Pancreas (tissue), 10 donors: ENCODE results near the gene NUDT15. TPM values are rescaled to one million over a fixed set of nuclear protein-coding genes. Genes with fewer than 3 reads are reported as not detected.
"Not testable (repeated sequence)": the region's sequence is repeated elsewhere in the genome, so short reads cannot be mapped to it uniquely, and the experiment has no call there.

Experiments used
- ATAC-seq, 4 donors: fragments of 200-7000 bp; cut with Tn5 transposase; one replicate each; pipeline versions ENCODE4 v1.8.0 to v1.9.1; 2020; ENCODE audit warnings: mild to moderate bottlenecking in 4 of 4, moderate library complexity in 4 of 4
- DNase-seq, 6 donors: peaks; one replicate each; pipeline ENCODE4 v3.0.0-alpha.2; 2020
- FAIRE-seq: peaks from 2 replicates; lab custom pipeline; 2012; peaks lifted over from hg19 to GRCh38; lab: Jason Lieb, UNC
- H3K27ac ChIP-seq, 4 donors: fragments of 200-600 bp; sonication (generic); 1 replicate in 3 of 4; 2 replicates in 1 of 4; pipeline versions ENCODE4 v1.5.0 to v1.8.0; 2020
- H3K27me3 ChIP-seq, 4 donors: fragments of 200-600 bp; one replicate each; pipeline ENCODE4 v1.8.0; 2021
- H3K36me3 ChIP-seq, 3 donors: fragments of 200-600 bp; sonication (generic) in 1 of 3; one replicate each; pipeline versions ENCODE4 v1.5.0 to v1.8.0; 2020 to 2021
- H3K4me1 ChIP-seq, 3 donors: fragments of 200-600 bp; one replicate each; pipeline ENCODE4 v1.8.0; 2021
- H3K4me3 ChIP-seq, 4 donors: fragments of 200-600 bp; sonication (generic) in 2 of 4; one replicate each; pipeline versions ENCODE4 v1.5.0 to v1.8.0; 2020 to 2021
- H3K9me3 ChIP-seq, 4 donors: fragments of 200-600 bp; one replicate each; pipeline ENCODE4 v1.8.0; 2021
- CTCF ChIP-seq, 4 donors: fragments of 200-600 bp; sonication (generic) in 3 of 4; IDR thresholded peaks; one replicate each; pipeline versions ENCODE4 v1.5.0 to v1.8.0; 2021; ENCODE audit warnings: antibody characterized with exemption in 4 of 4
- WGBS, 2 donors: extraction: QIAGEN DNeasy Blood & Tissue Kit; methylation state at CpG; one replicate each; pipeline ENCODE4 v1.1.7; 2013; 5-methylcytosine and 5-hydroxymethylcytosine counted together
- intact Hi-C, 3 donors: fragments of 100-400 bp; cut with DNase I; formaldehyde crosslinking; loops; one replicate each; pipeline versions ENCODE4 v1.11.1 to v1.14.2; 2022
- polyA plus RNA-seq, 2 donors: library from polyadenylated mRNA; stranded (reverse); fragments of 200-250 nt; gene quantifications; one replicate each; pipeline ENCODE4 v1.2.3, GENCODE V29; 2013
- total RNA-seq, 6 donors: library from RNA; stranded (reverse); fragmentation: NEBNext Ultra II Directional in 4 of 6; extraction: Animal tissue kit (Norgen Biotek cat#: 25700) in 4 of 6; gene quantifications; one replicate each; pipeline versions ENCODE4 v1.2.1 to v1.2.4, GENCODE V29; 2021 to 2023
- donor health status: healthy with polysubstance abuse.
- donor health status: DM: no; HTN: no; CAD: no; lungs with moderate emphysema.
- donor health status: DM: no; HTN: no; CAD: no.
- donor health status: control.
- donor health status: control.
- donor health status: Bipolar disorder and iron deficiency.
- donor health status: DM: yes; HTN: yes; CAD: no.
- donor health status: DM: no; HTN: no; CAD: no.
- donor health status: DM: no; HTN: no; CAD: no.
- donor health status: DM: yes; HTN: yes; CAD: no.

Gene NUDT15
- total and polyA plus RNA-seq, 8 donors, result 3.3 to 7.3 (median 5.6) TPM

- Histone ChIP-seq H3K27me3 (no peaks in the 10 kb centered on the region), H3K4me1 (peaks cover 0 to 7% (median 5%) of the 10 kb centered on the region in 3 donors), H3K27ac (no peak overlapping the region), H3K4me3 (no peak overlapping the region), H3K36me3 (no peaks in the 10 kb centered on the region), H3K9me3 (no peaks in the 10 kb centered on the region)
- intact Hi-C loops, result no loop called here
- DNase-seq, result no peak
- ATAC-seq, result no peak
- TF ChIP-seq CTCF (IDR thresholded peaks at IDR 0.05), result no peak
- WGBS, 2 donors, result 81 to 90% methylated on average over 2 of the region's 2 CpGs
- no peak for FAIRE-seq
Measured at GRCh38 chr13:47997384-47997783, 40.1 kb upstream of the NUDT15 start.

- no peak for FAIRE-seq
- Histone ChIP-seq H3K36me3 (no peaks in the 10 kb centered on the region), H3K27me3 (no peaks in the 10 kb centered on the region), H3K4me1 (peaks cover 0 to 7% (median 5%) of the 10 kb centered on the region in 3 donors), H3K9me3 (no peaks in the 10 kb centered on the region), H3K4me3 (peak overlapping the region in 3 of 4 donors; percentile 86 to 97 (median 90)), H3K27ac (no peak overlapping the region)
- WGBS, 2 donors, result 21 to 29% methylated on average over 5 of the region's 5 CpGs
- no peak for TF ChIP-seq CTCF (IDR thresholded peaks at IDR 0.05)
- no peak for DNase-seq
- ATAC-seq, result no peak
- intact Hi-C loops, result no loop called here
Measured at GRCh38 chr13:47999973-48000372, 37.6 kb upstream of the NUDT15 start.

GRCh38 chr13:48000559-48001113 lies 36.9 kb upstream of the NUDT15 start:
- Histone ChIP-seq H3K4me3 (peak overlapping the region; percentile 86 to 97 (median 92)), H3K4me1 (peaks cover 0 to 7% (median 5%) of the 10 kb centered on the region in 3 donors), H3K9me3 (no peaks in the 10 kb centered on the region), H3K27ac (peak overlapping the region; percentile 38 to 60 (median 48)), H3K27me3 (no peaks in the 10 kb centered on the region), H3K36me3 (no peaks in the 10 kb centered on the region)
- TF ChIP-seq CTCF (IDR thresholded peaks at IDR 0.05), result no peak
- no peak for FAIRE-seq
- intact Hi-C loops, result no loop called here
- WGBS, 2 donors, result 0 to 1% methylated on average over 20 to 25 of the region's 25 CpGs
- peak; percentile 61 to 71 (median 64) for ATAC-seq
- DNase-seq, result peak in 3 of 6 donors; percentile 49 to 75 (median 67)

GRCh38 chr13:48001114-48001881 lies 36.2 kb upstream of the NUDT15 start, which contains the start of gene SUCLA2:
Gene SUCLA2 (minus strand): TSS chr13:48001273. CDS start chr13:48001269, 4 bp downstream.
- TF ChIP-seq CTCF (IDR thresholded peaks at IDR 0.05), result no peak
- Histone ChIP-seq H3K27me3 (no peaks in the 10 kb centered on the region), H3K4me1 (peaks cover 0 to 7% (median 5%) of the 10 kb centered on the region in 3 donors), H3K27ac (peak within 1 kb of the TSS; percentile 38 to 60 (median 48)), H3K4me3 (peak within 1 kb of the TSS; percentile 86 to 97 (median 92)), H3K9me3 (no peaks in the 10 kb centered on the region), H3K36me3 (no peaks in the 10 kb centered on the region)
- FAIRE-seq (no peak), ATAC-seq (peak; percentile 100), DNase-seq (peak; percentile 85 to 97 (median 92))
- 7% methylated on average over 42 to 52 of the region's 52 CpGs for WGBS, 2 donors
- intact Hi-C loops, result no loop called here

GRCh38 chr13:48001999-48002398 lies 35.5 kb upstream of the NUDT15 start:
- H3K36me3 ChIP-seq, H3K27me3 ChIP-seq, ATAC-seq, H3K4me1 ChIP-seq, H3K27ac ChIP-seq, H3K9me3 ChIP-seq, intact Hi-C loops, H3K4me3 ChIP-seq, FAIRE-seq: not testable (repeated sequence)
- peak in 1 of 6 donors; percentile 13 for DNase-seq
- WGBS, 2 donors, result 60 to 69% methylated on average over 5 of the region's 5 CpGs
